A673 (cell line): ENCODE data around the gene BAIAP2L1.

Source experiments
- CTCF ChIP-seq: fragments of 300-800, 200-600 bp; sonication (generic); conservative IDR thresholded peaks from 2 replicates; pipeline ENCODE4 v1.5.1; 2017; ENCODE audit warnings: low read depth, mild to moderate bottlenecking, antibody characterized with exemption, low read length, moderate library complexity, mixed read lengths
- EZH2 ChIP-seq: fragments of 200-600 bp; sonication (generic); IDR thresholded peaks from 2 replicates; pipeline ENCODE4 v1.6.1; 2017; ENCODE audit warnings: borderline replicate concordance, low read depth, mild to moderate bottlenecking, mixed read lengths, antibody characterized with exemption, low read length; ENCODE audit not compliant: poor library complexity, severe bottlenecking

GRCh38 chr7:98365863-98366561 is 34.9 kb downstream of the BAIAP2L1 start:
- TF ChIP-seq CTCF (no peak), EZH2 (no peak)
